ENCODE data around the gene TTC9B.

The TTC9B gene

DNA sequence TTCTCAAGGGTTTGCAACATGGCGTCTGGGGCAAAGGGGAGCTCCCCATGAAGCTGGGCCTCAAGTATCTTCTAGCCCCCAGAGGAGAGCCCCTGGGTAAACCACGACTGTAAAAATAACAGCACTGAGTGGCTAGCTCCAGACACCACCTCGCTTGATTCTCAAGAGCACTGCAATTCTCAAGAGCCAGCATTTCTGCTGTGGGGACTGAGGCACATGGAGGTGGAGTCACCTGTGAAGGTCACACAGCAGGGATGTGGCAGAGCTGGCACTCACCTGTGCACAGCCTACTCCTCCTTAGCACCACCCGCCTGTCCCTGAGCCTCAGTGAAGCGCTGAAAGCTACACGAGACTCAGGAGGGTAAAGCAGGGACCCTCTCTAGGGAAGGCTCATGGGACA lies 29.0 kb upstream of the TTC9B start:
- DNase-seq: no peak

GRCh38 chr19:40246292-40247073 lies 28.3 kb upstream of the TTC9B start:
- DNase-seq: no peak

GRCh38 chr19:40245506-40246128 lies 27.4 kb upstream of the TTC9B start:
- no peak for DNase-seq

GRCh38 chr19:40244579-40245317 lies 26.6 kb upstream of the TTC9B start:
- DNase-seq: no peak

- no peak for DNase-seq
These were observed 25.0 kb upstream of the TTC9B start for GRCh38 chr19:40243181-40243580.

DNA sequence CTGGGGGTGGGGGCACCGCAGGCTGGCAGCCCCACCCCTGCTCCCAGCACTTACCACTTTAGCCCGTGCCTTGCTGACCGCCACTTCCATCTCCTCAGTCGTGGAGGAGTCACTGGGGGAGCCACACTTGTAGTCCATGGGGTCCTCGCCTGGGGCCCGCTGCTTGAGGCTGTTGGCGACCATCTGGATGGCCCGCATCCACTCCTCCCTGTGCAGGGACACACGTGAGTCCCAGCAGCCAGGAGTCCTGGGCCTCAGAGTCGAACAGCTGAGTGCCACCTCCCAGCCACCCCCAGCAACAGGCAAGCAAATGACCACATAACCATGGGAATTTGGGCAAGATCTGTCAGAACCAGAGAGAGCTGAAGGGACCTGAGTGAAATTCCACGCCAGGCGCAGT lies 24.3 kb upstream of the TTC9B start:
- DNase-seq: no peak

DNA sequence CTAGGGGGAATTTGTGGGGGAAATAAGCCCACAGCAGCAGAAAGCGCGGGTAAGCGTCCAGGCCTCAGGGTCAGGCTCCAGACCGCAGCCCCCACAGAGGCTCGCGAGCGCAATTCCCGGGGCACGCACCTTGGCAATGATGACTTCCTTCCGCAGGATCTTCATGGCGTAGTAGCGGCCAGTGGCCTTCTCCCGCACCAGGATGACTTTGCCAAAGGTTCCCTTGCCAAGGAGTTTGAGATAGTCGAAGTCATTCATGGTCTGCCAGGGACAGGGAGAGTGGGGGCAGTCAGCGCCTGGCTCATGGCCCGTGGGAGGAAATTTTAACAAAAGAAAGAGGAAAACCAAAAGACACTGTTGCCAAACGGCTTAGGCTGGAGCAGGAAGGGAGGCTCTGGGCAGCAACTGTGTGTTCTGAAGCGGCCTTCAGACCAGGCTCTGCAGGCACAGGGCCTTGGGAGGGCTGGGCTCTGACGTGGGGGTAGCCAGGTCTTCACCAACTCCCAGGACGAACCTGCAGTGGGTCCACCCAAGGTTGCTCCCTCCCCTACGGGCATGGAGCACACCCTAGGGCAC lies 23.7 kb upstream of the TTC9B start:
- DNase-seq: no peak

GRCh38 chr19:40241125-40241808 lies 23.1 kb upstream of the TTC9B start:
- DNase-seq: no peak

DNA sequence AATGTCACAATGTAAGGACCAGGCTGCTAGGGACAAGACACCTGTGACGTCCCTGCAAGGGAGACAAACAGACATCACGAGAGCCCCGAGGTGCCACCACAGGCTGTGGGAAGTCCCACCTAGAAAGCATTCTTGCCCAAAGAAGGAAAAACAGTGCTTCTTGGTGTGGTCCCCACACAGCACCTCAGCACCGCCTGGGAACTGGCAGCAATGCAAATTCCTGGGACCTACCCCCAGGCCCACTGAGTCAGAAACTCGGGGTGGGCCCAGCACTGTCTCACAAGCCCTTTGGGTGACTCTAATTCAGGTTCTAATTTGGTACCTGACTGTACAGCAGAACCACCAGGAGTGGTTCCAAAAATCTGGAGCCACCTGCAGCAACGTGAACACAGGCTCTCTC lies 22.1 kb upstream of the TTC9B start:
- no peak for DNase-seq

DNA sequence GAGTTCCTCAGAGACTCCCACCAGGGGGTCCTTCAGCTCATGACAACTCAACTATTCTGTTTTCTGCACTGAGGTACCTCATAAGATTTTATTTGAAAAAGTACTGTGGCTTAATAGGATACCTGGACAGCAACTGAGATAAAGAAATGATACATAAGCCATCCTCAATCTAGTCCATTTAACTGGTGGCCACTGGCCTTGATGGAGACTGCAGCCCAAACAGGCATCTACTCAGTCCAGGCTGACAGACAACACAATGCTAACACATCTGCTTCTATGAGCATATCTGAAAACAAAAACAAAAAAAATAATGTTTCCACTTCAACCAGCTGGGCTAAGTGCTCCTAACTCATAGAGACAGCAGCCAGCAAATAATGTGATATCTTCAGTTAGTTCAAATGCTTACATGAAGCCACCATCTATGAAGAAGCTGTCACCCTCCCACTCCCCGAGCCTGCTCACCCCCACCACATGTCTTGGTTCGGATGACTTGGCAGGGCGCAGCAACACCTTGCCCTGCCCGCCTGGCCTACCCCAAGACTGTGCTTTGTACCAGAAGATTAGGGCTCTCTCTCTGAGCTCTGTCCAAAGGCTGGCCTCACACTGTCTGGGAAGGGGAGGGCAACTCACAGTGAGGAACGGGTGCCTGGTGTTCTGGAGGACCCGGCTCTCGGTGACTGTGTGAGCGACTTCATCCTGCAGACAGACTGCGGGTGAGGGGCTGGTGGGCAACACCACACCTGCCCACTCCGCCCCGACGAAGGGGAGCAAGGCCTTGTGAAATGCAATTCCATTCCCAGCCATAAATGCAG lies 21.4 kb upstream of the TTC9B start:
- no peak for DNase-seq

GRCh38 chr19:40238775-40239174 lies 20.6 kb upstream of the TTC9B start:
- no peak for DNase-seq

GRCh38 chr19:40237791-40238190 lies 19.6 kb upstream of the TTC9B start:
- DNase-seq: no peak

GRCh38 chr19:40236366-40236765 lies 18.2 kb upstream of the TTC9B start:
- DNase-seq: no peak

- DNase-seq: no peak
These were observed 17.8 kb upstream of the TTC9B start for GRCh38 chr19:40236026-40236355.

GRCh38 chr19:40235238-40236025 lies 17.2 kb upstream of the TTC9B start:
- DNase-seq: no peak

- DNase-seq: no peak
These were observed 16.4 kb upstream of the TTC9B start for GRCh38 chr19:40234429-40235237.

DNA sequence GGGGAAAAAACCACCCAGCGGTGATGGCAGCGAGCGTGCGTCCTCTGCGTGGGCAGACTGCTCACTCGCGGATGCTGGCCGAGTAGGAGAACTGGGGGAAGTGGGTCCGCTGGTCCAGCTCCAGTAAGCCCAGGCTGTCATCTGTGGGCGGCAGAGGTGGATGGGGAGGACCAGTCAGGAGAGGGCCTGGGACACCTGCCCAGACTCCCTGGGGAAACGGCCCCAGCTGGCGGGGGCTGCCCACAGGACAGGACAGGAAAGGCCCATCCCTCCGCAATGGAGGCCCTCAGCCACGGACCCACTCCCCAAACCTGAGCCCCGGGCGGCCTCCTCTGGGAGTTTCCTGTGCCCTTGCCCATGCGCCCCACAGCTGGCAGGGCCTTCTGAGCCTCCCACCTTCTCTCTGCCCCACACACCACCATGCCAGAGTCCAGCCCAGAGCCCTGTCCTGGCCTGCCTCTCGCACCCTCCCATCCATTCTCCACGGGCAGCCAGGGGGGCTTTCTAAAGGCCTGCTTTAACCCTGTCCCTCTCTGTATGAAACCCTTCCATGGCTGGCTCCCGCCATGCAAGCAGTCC lies 15.7 kb upstream of the TTC9B start:
- no peak for DNase-seq

DNA sequence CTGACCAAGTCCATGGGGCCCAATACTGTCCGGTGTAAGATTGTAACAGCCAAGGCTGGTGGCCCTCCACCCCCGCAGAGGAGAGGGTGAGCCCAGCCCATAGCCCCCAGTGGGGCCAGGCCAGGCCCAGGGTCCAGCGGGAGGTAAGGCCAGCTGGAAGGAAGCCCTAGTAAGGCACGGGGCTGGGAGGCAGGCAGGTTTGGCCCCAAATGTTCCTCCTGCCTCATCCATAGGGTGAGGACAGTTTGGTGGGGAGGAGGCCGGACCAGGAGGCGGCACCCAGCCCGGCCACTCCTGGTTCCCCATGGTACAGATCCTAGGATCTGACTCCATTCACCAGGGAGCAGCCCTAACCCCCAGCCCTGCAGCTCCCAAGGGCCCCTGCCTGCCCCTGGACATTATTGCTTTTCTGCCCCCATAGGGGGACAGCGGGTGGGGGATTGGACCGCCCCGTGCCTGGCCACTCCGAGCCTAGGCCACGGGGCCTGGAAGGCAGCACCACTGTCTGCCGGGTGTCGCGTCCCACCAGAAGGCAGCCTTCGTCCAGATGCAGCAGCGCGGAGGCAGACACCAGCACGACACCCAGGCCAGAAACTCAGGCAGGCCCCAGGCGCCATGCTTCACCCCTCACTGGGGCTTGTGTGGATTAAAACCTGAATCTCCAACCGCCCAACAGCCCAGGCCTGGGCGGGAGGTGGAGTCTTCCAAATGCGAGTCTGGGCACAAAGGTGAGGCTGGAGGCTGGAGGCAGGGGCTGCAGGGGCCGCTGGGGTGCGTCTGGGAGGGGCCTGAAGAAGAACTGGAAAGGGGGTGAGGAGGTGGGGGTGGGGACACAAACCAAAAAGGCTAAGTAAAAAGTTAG lies 15.0 kb upstream of the TTC9B start:
- no peak for DNase-seq

DNA sequence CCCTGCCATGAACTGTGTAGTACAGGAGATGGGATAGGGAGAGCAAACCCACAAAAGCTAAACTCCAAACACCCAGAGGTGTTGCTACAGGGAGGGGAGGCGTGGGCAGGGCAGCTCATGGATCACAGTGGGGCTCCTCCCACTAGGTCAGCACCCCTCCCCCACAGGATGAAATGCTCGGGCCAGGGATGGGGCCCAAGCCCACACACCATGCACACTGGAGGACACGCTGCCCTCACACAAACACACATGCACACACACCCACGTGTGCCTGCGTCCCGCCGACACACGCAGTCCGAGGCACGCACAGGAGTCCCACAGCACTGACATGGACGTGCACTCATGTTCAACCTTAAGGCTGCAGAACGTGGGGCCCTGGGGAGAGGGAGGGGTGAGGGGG lies 14.3 kb upstream of the TTC9B start:
- DNase-seq: no peak
